ENCODE data around the gene PLEKHN1. TPM values are rescaled to one million over a fixed set of nuclear protein-coding genes. Genes with fewer than 3 reads are reported as not detected.

PLEKHN1 gene
- total RNA-seq, 2 donors from 2014 or later, result 0.59 TPM; not detected in 1

DNA sequence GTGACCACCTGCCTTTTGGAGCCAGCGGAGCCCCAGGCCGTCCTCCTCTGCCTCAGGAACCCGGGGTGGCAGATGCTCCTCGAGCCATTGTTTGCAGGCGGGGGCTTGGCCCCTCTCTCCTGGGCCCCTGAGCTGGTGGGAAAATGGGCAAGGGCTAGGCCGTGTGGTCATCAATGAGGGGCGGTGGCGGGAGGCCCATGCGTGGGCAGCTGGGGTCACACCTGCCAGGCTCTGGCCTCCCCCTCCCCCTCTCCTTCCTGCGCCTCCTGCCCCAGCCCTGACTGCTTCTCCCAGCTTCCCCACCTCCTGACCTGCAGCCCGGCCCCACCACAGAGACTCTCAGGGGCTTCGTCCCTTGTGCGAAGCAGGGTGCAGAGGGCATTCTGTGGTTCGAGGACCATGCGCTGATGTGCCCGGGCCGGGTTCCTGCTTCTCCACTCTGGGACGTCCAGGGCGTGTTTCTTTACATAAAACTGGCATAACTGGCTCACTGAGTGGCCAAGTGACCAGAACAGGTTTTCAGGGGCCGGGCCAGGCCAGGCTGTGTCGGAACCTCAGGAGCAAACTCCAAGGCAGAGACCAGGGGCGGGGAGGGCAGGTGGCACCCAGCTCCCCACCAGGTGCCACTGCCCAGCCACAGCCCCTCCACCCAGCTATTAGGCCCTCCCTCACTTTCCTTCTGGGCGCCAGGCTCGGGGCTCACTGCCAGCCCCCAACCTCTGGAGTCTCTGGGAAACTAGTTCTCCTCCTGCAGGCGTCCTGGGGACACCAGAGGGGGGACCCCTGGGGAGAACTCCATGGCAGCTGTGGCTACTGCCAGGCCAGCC is 33.3 kb upstream of the PLEKHN1 start:
- Histone ChIP-seq H3K27me3 (peaks cover 0 to 8% of the 10 kb centered on the region in 2 donors), H3K9me3 (no peaks in the 10 kb centered on the region), H3K27ac (no peak overlapping the region), H3K36me3 (no peaks in the 10 kb centered on the region), H3K4me3 (no peak overlapping the region), H3K4me1 (peaks cover 0 to 16% of the 10 kb centered on the region in 2 donors)
- TF ChIP-seq, protein P1, sequence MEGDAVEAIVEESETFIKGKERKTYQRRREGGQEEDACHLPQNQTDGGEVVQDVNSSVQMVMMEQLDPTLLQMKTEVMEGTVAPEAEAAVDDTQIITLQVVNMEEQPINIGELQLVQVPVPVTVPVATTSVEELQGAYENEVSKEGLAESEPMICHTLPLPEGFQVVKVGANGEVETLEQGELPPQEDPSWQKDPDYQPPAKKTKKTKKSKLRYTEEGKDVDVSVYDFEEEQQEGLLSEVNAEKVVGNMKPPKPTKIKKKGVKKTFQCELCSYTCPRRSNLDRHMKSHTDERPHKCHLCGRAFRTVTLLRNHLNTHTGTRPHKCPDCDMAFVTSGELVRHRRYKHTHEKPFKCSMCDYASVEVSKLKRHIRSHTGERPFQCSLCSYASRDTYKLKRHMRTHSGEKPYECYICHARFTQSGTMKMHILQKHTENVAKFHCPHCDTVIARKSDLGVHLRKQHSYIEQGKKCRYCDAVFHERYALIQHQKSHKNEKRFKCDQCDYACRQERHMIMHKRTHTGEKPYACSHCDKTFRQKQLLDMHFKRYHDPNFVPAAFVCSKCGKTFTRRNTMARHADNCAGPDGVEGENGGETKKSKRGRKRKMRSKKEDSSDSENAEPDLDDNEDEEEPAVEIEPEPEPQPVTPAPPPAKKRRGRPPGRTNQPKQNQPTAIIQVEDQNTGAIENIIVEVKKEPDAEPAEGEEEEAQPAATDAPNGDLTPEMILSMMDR (IDR thresholded peaks at IDR 0.05), result no peak
- no peak for DNase-seq (ENCODE audit: low spot score)

DNA sequence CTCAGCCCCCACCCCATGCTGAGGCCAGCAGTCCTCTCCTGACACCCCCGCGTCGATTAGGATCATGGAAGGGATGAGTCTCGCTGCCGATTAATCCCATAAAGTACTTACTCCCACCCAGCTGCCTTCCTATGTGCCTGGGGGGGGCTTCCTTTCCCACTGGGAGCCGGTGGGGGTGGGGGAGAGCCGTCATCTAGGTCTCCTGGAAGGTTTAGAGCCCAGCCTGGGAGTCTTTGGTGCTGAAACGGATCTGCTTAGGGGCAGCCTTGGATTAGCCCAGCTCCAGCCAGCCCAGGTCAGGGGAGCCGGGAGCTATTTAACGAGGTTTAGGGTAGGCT is 32.7 kb upstream of the PLEKHN1 start:
- DNase-seq (ENCODE audit: low spot score), result no peak
- H3K4me3 ChIP-seq, result no peak overlapping the region
- peaks cover 0 to 16% of the 10 kb centered on the region in 2 donors for H3K4me1 ChIP-seq
- no peaks in the 10 kb centered on the region for H3K9me3 ChIP-seq
- TF ChIP-seq, protein P1 (IDR thresholded peaks at IDR 0.05), result no peak
- no peak overlapping the region for H3K27ac ChIP-seq
- H3K27me3 ChIP-seq, result peaks cover 0 to 8% of the 10 kb centered on the region in 2 donors
- no peaks in the 10 kb centered on the region for H3K36me3 ChIP-seq

DNA sequence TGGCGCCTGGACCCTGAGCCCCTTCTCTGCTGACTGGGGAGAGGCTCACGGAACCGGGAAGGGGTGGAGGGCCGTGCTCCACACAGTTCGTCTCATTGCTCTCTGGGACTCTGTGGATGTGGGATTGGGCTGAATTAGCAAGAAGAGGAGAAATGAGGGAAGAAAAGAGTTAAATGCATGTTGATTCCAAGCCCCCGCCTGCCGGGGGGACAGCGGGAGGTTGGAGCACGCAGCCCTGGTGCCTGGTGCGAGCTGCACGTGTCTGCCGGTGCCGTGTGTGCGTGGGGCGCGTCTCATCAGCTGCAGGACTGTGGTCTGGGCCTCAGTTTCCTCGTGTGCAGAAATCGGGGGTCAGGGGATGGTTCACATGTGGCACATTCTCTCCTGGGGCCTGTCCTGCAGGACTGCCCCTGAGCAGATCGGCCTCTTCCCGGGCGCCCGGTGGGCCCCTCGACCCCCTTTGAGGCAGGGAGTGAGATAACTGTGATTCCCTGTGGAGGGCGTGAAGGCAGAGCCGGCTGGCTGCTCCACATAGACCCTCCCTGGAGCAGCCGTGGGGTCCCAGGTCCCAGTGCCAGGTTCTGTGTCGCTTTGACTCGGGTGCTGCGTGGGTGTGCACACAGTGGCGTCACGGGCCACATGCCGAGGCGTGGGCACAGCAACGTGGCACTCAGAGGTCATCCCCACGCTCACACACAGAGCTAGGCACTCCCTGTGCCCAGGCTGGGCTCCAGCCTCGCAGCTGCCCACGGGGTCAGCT is 31.1 kb upstream of the PLEKHN1 start:
- Histone ChIP-seq H3K9me3 (no peaks in the 10 kb centered on the region), H3K27me3 (peaks cover 0 to 8% of the 10 kb centered on the region in 2 donors), H3K36me3 (no peaks in the 10 kb centered on the region), H3K4me1 (peaks cover 0 to 21% of the 10 kb centered on the region in 2 donors), H3K4me3 (no peak overlapping the region), H3K27ac (no peak overlapping the region)
- DNase-seq (ENCODE audit: low spot score), result no peak
- TF ChIP-seq, protein P1 (IDR thresholded peaks at IDR 0.05), result no peak

DNA sequence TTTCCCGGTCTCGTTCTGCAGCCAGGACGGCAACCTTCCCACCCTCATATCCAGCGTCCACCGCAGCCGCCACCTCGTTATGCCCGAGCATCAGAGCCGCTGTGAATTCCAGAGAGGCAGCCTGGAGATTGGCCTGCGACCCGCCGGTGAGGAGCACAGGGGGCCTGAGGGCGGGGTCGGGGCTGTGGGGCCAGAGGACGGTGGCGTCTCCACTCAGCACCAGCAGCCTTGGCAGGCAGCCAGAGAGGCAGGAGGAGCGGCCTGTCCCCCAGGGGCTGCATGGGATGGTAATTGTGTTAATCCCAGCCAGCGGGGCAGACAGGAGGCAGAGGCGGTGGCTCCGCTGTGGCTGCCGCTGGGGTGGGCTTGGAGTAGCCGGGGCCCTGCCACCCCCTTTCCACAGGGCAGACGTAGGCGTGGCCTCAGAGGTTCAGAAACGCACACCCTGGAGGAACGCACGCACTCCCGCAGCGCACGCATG is 30.5 kb upstream of the PLEKHN1 start:
- Histone ChIP-seq H3K27ac (no peak overlapping the region), H3K4me3 (no peak overlapping the region), H3K9me3 (no peaks in the 10 kb centered on the region), H3K27me3 (peaks cover 0 to 8% of the 10 kb centered on the region in 2 donors), H3K36me3 (no peaks in the 10 kb centered on the region), H3K4me1 (peaks cover 0 to 27% of the 10 kb centered on the region in 2 donors)
- TF ChIP-seq, protein P1 (IDR thresholded peaks at IDR 0.05), result no peak
- no peak for DNase-seq (ENCODE audit: low spot score)

DNA sequence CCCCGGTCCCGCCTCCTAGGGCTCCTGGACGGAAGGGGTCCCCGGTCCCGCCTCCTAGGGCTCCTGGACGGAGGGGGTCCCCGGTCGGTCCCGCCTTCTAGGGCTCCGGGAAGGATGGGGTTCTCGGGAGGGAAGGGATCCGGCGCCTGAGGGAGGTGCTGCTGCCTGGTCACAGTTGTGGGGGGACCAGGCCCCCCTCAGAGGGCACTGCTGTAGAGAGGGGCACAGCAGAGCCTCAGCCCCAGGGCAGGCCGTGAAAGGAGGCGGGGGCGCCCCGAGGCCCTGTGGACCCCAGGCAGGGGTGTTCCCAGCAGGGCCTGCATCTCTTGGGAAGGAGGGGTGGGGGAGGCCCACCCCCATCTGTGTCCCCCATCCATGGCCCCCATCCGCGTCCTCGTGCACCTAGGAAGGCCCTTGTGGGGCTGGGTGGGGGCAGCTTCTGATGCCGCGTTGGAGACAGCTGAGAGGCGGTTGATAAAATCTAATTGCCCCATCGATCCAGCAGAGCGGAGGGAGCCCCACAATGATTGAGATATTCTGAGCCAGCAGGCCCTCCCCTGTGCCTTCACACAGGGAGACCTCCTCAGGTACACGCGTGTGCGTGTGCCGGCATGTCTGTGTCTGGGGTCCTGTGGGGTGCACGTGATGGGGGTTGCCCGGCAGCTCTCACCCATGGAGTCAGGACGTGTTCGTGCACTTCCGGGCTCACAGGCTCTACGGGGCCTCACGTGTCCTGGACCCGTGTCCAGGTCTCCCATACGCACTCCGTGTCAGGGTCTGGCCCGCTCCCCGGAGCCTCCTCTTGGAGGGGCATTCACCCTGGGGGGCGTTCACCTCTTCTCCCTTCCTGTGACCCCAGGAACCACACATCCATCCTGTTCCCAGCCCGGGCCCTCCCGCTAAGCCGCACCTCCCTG is 29.7 kb upstream of the PLEKHN1 start:
- TF ChIP-seq, protein P1 (IDR thresholded peaks at IDR 0.05), result no peak
- Histone ChIP-seq H3K36me3 (no peaks in the 10 kb centered on the region), H3K4me1 (peaks cover 0 to 35% of the 10 kb centered on the region in 2 donors), H3K27ac (no peak overlapping the region), H3K9me3 (no peaks in the 10 kb centered on the region), H3K4me3 (no peak overlapping the region), H3K27me3 (peaks cover 0 to 9% of the 10 kb centered on the region in 2 donors)
- no peak for DNase-seq (ENCODE audit: low spot score)
